Stimulated activated naive CD8-positive, alpha-beta T cell treated with anti-CD3 and anti-CD28 coated beads, Interleukin-15, Interleukin-2, amounts not matched to agents 100 ng/mL and 50 ng/mL, for 24 hours (primary cell): ENCODE results near the gene TCEA2.

Experiments used
- H3K27ac Mint-ChIP-seq: one replicate; pipeline ENCODE4 v1.8.0; 2021; ENCODE audit warnings: mild to moderate bottlenecking, mixed read lengths
- H3K27me3 Mint-ChIP-seq: one replicate; pipeline ENCODE4 v1.8.0; 2021; ENCODE audit warnings: mixed read lengths
- H3K36me3 Mint-ChIP-seq: one replicate; pipeline ENCODE4 v1.8.0; 2021; ENCODE audit warnings: low read depth, mixed read lengths
- H3K4me1 Mint-ChIP-seq: one replicate; pipeline ENCODE4 v1.8.0; 2021; ENCODE audit warnings: low read depth, mixed read lengths
- H3K4me3 Mint-ChIP-seq: one replicate; pipeline ENCODE4 v1.8.0; 2021; ENCODE audit warnings: mild to moderate bottlenecking, mixed read lengths
- H3K9me3 Mint-ChIP-seq: one replicate; pipeline ENCODE4 v1.8.0; 2021; ENCODE audit warnings: mixed read lengths

The TCEA2 gene

DNA sequence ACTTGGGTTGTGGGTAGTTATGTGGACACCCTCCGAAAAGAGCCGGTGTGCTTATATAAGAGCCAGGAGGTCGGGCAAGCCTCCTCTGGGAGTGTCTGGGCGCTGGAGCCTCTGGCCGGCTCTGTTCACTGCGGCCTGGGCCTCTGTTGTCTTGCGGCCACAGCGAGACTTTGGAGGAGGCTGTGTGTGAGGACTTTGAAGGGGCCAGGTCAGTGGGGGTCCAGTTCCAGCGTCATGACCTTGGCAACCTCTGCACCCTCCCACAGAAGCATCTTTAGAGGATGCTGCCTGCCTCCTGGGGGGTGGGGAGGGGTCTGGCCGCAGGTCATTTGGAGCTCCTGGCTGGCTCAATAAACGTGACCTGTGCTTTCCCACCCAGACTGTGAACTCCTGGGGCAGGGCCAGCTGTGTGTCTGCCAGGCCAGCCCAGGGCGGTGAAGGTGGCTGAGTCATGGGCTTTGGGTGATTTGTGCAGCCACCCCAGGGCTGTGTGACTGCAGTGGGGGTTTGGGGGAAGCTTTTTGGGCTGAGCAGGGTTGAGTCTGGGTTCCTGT lies 1.2 kb downstream of the TCEA2 start:
- Mint-ChIP-seq H3K9me3 (no peaks in the 10 kb centered on the region), H3K27me3 (no peaks in the 10 kb centered on the region), H3K27ac (no peak overlapping the region), H3K4me3 (peak overlapping the region; percentile 83), H3K4me1 (peaks cover 51% of the 10 kb centered on the region), H3K36me3 (no peaks in the 10 kb centered on the region)

GRCh38 chr20:64065062-64065973 lies 2.3 kb downstream of the TCEA2 start:
- H3K27ac Mint-ChIP-seq, result peak overlapping the region; percentile 54
- H3K4me3 Mint-ChIP-seq, result peak overlapping the region; percentile 25
- H3K9me3 Mint-ChIP-seq, result no peaks in the 10 kb centered on the region
- H3K27me3 Mint-ChIP-seq, result no peaks in the 10 kb centered on the region
- H3K36me3 Mint-ChIP-seq, result no peaks in the 10 kb centered on the region
- peaks cover 51% of the 10 kb centered on the region for H3K4me1 Mint-ChIP-seq

DNA sequence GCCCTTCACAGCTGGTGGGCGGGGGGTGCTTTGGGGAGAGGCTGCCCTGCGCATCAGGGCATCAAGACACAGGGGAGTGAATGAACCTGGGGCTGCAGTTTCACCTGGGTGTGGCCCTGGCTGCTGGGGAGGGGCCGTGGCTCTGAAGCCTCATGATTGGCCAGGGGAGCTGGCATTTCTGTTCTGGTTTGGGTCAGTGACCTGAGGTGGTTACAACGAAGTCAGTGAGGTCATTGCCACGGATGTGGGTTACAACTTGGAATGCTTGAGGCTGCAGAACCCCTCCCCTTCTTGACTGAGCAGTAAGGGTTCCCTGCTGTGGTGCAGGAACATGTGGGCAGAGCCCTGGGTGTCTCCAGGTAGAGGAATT lies 3.0 kb downstream of the TCEA2 start:
- no peaks in the 10 kb centered on the region for H3K36me3 Mint-ChIP-seq
- peaks cover 51% of the 10 kb centered on the region for H3K4me1 Mint-ChIP-seq
- no peaks in the 10 kb centered on the region for H3K9me3 Mint-ChIP-seq
- peak overlapping the region; percentile 29 for H3K27ac Mint-ChIP-seq
- no peaks in the 10 kb centered on the region for H3K27me3 Mint-ChIP-seq
- peak overlapping the region; percentile 14 for H3K4me3 Mint-ChIP-seq

DNA sequence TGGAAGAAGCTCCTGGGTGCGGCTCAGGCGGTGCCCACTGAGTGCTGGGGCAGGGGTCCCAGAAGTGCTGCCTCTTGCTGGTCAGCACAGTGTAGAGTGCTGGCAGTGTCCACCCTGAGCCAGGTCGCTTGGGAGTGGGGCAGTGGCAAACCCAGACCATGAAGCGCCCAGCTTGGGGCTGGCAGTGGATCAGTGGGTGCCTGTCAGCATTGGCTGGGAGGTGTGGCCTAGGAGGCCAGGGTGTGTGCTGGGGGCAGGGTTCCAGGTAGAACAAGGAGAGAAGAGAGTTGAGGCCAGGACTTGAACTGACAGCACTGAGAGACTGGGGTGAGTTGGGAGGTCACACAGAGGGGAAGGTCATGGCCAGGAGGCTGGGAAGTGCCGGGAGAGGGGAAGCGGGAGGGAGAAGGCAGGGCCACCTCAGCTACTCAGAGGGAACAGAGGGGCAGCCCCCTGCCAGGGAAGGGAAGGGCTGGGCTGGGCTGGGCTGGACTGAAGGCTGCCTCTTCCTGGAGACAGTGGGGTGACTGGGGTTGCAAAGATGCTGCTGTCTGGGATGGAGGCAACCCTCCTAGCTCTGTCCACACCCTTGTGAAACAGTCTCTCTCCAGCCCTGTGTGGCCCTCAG lies 4.1 kb downstream of the TCEA2 start:
- no peaks in the 10 kb centered on the region for H3K36me3 Mint-ChIP-seq
- no peaks in the 10 kb centered on the region for H3K9me3 Mint-ChIP-seq
- H3K27ac Mint-ChIP-seq, result no peak overlapping the region
- H3K27me3 Mint-ChIP-seq, result no peaks in the 10 kb centered on the region
- H3K4me3 Mint-ChIP-seq, result no peak overlapping the region
- peaks cover 47% of the 10 kb centered on the region for H3K4me1 Mint-ChIP-seq

DNA sequence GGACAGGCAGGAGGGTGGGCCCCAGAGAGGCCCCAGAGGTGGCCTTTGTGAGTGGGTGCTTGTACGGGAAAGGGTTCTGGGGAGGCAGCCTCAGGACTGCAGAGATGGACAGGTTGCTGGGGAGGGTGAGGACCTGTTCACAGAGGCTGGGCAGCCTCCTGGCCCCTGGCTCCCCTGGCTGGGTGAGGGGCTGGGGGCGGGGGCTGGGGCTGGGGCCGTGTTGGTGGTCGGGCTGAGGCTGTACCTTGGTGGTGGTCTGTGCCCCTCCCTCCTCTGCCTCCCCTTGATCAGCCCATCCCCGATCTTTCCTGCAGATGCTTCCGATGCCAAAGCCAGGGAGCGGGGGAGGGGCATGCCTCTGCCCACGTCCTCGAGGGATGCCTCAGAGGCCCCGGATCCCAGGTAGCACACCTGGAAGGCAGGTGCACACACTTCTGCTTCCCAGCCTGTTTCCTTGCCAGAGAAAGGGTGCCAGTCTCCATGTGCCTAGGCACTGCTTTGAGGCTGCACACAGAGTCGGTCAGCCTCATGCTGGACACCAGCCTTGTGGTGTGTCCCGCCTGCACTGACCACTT lies 4.8 kb downstream of the TCEA2 start:
- Mint-ChIP-seq H3K27me3 (no peaks in the 10 kb centered on the region), H3K4me1 (peaks cover 45% of the 10 kb centered on the region), H3K36me3 (no peaks in the 10 kb centered on the region), H3K27ac (no peak overlapping the region), H3K9me3 (no peaks in the 10 kb centered on the region), H3K4me3 (no peak overlapping the region)

DNA sequence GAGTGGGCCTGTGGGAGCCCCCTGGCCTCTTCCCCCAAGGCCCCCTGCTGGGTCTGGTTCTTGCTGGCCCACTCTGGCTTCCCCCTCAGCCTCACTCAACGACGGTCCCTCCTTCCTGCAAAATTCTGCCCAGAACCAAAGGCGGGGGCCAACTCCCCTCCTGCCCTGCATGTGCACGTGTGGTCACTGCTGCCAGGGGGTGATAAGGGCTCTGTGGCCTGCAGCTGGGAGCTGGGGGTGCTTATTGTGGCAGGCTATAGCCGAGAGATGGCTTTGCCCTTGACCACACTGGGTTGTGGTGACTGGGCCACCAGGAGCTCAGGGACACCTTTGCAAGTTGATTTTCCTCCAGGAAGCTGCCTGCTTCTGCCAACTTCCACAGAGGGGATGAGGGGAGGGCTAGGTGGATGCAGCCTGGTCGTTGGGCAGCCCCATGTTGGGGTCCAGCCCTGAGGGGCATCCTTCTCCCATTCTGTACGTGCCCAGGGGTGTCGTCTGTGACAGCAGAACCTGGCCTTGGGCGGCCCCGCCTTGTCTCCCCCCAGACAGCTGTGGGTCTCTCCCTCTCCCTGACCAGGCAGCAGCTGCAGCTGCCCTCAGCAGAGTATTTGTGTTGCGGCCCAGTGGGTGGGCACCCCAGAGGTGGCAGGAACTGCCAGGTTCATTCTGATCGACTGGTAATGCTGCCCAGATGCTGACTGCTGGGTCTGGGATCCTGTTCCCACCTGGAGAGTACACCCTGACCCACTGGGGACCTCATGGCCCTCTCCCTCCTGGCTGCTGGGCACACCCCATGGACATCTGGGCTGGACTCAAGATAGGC lies 5.6 kb downstream of the TCEA2 start:
- H3K9me3 Mint-ChIP-seq, result no peaks in the 10 kb centered on the region
- H3K27me3 Mint-ChIP-seq, result no peaks in the 10 kb centered on the region
- no peaks in the 10 kb centered on the region for H3K36me3 Mint-ChIP-seq
- no peak overlapping the region for H3K27ac Mint-ChIP-seq
- H3K4me1 Mint-ChIP-seq, result peaks cover 45% of the 10 kb centered on the region
- H3K4me3 Mint-ChIP-seq, result no peak overlapping the region

- Mint-ChIP-seq H3K27ac (no peak overlapping the region), H3K27me3 (no peaks in the 10 kb centered on the region), H3K9me3 (no peaks in the 10 kb centered on the region), H3K4me1 (peaks cover 38% of the 10 kb centered on the region), H3K4me3 (no peak overlapping the region), H3K36me3 (no peaks in the 10 kb centered on the region)
These were observed 6.2 kb downstream of the TCEA2 start for GRCh38 chr20:64069209-64069613.

DNA sequence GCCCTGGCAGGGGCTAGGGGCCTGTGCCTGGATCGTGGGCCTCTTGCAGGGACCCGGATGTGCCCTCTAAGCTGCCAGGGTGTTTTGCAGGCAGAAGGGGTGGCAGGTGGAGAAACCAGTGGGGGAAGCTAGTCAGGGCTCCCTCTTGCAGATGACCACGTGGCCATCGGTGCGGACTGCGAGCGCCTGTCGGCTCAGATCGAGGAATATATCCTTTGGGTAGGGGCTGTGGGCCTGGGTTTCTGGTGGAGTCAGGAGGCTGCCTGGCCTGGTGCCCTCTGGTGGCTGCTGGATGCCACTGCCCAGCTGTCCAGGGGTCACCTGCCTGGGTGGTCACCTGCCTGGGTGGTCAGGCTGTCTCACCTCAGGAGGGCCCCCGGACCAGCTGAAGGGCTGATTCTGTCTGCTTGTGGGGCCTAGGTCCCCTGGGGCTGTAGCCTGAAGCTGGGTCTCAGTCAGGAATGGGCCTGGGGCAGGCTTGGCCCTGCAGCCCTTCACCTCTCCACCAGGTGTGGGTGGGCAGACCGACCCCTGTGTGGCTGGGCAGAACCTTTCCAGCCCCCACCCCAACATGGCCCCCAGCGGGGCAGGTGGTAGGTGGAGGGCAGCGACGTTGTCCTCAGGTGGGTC lies 6.7 kb downstream of the TCEA2 start:
- no peak overlapping the region for H3K4me3 Mint-ChIP-seq
- H3K36me3 Mint-ChIP-seq, result no peaks in the 10 kb centered on the region
- H3K27me3 Mint-ChIP-seq, result no peaks in the 10 kb centered on the region
- no peak overlapping the region for H3K27ac Mint-ChIP-seq
- no peaks in the 10 kb centered on the region for H3K9me3 Mint-ChIP-seq
- H3K4me1 Mint-ChIP-seq, result peaks cover 33% of the 10 kb centered on the region

- H3K27me3 Mint-ChIP-seq, result no peaks in the 10 kb centered on the region
- H3K4me1 Mint-ChIP-seq, result peaks cover 26% of the 10 kb centered on the region
- H3K27ac Mint-ChIP-seq, result no peak overlapping the region
- H3K4me3 Mint-ChIP-seq, result no peak overlapping the region
- H3K36me3 Mint-ChIP-seq, result no peaks in the 10 kb centered on the region
- no peaks in the 10 kb centered on the region for H3K9me3 Mint-ChIP-seq
These were observed 7.4 kb downstream of the TCEA2 start for GRCh38 chr20:64070244-64070993.

- no peaks in the 10 kb centered on the region for H3K9me3 Mint-ChIP-seq
- no peaks in the 10 kb centered on the region for H3K27me3 Mint-ChIP-seq
- H3K27ac Mint-ChIP-seq, result no peak overlapping the region
- peaks cover 14% of the 10 kb centered on the region for H3K4me1 Mint-ChIP-seq
- no peaks in the 10 kb centered on the region for H3K36me3 Mint-ChIP-seq
- no peak overlapping the region for H3K4me3 Mint-ChIP-seq
These were observed 8.6 kb downstream of the TCEA2 start for GRCh38 chr20:64071341-64072332.

DNA sequence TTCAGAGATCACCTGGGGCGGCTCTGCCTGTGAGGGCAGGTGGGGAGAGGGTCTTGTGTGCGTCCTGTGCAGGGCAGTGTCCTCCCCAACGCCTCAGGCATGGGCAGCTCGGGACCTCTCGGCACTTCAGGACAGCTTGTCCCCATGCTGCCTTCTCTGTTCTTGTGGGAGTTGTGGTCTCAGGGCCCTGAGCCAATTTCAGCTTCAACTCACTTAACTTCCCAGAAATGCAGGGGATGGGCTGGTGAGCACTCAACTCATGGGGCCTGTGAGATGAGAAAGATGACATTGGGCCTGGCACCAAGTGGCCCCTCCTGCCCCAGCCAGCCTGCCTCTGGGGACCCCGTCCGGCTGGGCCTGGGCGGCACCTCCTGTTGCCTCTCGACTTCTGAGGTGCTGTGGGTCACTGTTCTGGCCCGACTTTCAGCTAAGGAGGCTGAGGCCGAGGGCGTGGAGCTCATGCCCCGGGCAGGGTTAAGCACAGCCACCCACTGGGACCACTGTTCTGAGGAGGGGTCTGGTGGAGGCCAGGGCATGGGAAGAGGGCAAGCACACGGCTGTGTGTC lies 9.6 kb downstream of the TCEA2 start:
- no peaks in the 10 kb centered on the region for H3K36me3 Mint-ChIP-seq
- no peak overlapping the region for H3K4me3 Mint-ChIP-seq
- no peaks in the 10 kb centered on the region for H3K9me3 Mint-ChIP-seq
- H3K27ac Mint-ChIP-seq, result no peak overlapping the region
- H3K27me3 Mint-ChIP-seq, result no peaks in the 10 kb centered on the region
- H3K4me1 Mint-ChIP-seq, result peaks cover 11% of the 10 kb centered on the region

- Mint-ChIP-seq H3K4me3 (no peak overlapping the region), H3K27me3 (no peaks in the 10 kb centered on the region), H3K36me3 (no peaks in the 10 kb centered on the region), H3K4me1 (peaks cover 13% of the 10 kb centered on the region), H3K9me3 (no peaks in the 10 kb centered on the region), H3K27ac (no peak overlapping the region)
These were observed 10.6 kb downstream of the TCEA2 start for GRCh38 chr20:64073476-64074183.
